Thoracic aorta (tissue), 2 donors: ENCODE measurements around the gene SLX9. TPM values are rescaled to one million over a fixed set of nuclear protein-coding genes. Genes with fewer than 3 reads are reported as not detected.
A peak's percentile ranks its signal among the peaks of the same experiment; 100 is the strongest.

Experiments
- ATAC-seq: fragments of 150-250 bp; one replicate; pipeline ENCODE4 v1.8.0; 2017; ENCODE audit warnings: low read depth; ENCODE audit not compliant: insufficient number of reproducible peaks, low FRiP score
- DNase-seq: peaks from one replicate; pipeline ENCODE4 v3.0.0-alpha.2; 2020; ENCODE audit warnings: low spot score
- H3K27ac ChIP-seq, 2 donors: fragments of 200-600 bp; sonication (generic); 1 replicate in 1 of 2; 2 replicates in 1 of 2; pipeline ENCODE4 v1.5.1; 2016; ENCODE audit warnings: mild to moderate bottlenecking in 2 of 2, moderate library complexity in 2 of 2
- H3K27me3 ChIP-seq: fragments of 200-600 bp; sonication (generic); replicated peaks from 2 replicates; pipeline ENCODE4 v1.6.0; 2016; ENCODE audit warnings: mild to moderate bottlenecking; ENCODE audit not compliant: insufficient read depth
- H3K36me3 ChIP-seq: fragments of 200-600 bp; sonication (generic); one replicate; pipeline ENCODE4 v1.5.1; 2016
- H3K4me1 ChIP-seq, 2 donors: fragments of 200-600 bp; sonication (generic); 1 replicate in 1 of 2; 2 replicates in 1 of 2; pipeline versions ENCODE4 v1.5.1 to v1.6.0; 2016; ENCODE audit warnings: low read depth in 2 of 2, mild to moderate bottlenecking in 1 of 2; ENCODE audit not compliant: control insufficient read depth in 1 of 2
- H3K4me3 ChIP-seq: fragments of 200-600 bp; sonication (generic); 2 replicates; pipeline ENCODE4 v1.5.1; 2016; ENCODE audit warnings: mild to moderate bottlenecking
- H3K9me3 ChIP-seq: fragments of 200-600 bp; sonication (generic); 2 replicates; pipeline ENCODE4 v1.5.1; 2016
- total RNA-seq, 2 donors: library from RNA; depleted of rRNA; stranded (reverse); fragments of >200 nt; gene quantifications; one replicate each; pipeline versions ENCODE4 v1.1.0 to v1.2.3, GENCODE V29; 2016
- TF ChIP-seq, protein P1 (sequence below): fragments of 200-600 bp; sonication (generic); IDR thresholded peaks from one replicate; pipeline ENCODE4 v1.5.1; 2019; ENCODE audit warnings: antibody characterized with exemption

SLX9 gene
- total RNA-seq, 2 donors from 2014 or later = 5.9 to 10.6 TPM

DNA sequence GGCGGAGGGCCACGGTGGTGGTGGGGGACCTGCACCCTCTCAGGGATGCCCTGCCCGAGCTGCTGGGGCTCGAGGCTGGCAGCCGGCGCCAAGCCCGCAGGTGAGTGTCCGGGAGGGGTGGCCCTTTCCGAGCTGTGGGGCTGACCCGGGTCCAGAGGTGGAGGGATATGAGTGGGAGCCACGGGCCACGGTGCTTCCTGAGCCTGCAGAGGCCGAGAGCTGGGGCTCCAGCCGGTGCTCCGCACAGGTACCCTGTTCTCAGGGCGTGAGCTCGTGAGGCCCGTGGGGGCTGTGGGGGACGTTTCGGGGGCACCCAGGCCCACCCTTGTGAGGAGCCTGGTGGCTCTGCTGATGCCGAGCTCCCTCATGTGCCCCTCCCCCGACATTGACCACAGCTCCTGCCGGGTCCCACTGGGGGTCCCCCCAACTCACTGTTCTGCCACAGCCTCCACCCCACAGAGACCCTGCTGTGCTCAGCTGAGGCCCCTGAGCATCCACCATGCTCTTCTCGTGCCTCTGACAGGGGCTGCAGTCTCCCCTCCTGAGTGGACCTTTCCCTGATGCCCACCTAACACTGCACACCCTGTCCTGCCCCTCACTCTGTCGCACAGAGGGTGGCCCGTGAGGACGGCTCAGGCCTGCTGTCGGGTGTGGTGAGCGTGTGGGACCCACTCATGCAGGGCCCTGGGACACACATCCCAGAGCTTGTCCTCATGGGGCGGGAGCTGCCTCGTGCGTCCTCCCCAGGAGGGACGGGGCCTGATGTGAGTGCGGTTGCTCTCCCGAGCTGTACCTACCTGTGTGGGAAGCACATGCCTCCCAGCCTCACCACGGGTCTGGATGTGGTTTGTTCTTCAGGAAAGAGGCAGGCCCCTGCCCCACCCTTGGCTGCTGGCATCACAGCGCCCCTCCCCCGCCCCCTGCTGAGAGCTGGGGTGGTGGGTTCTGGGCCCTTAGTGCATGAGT lies 27.5 kb downstream of the SLX9 start:
- H3K27ac ChIP-seq = peak overlapping the region; percentile 70 to 94
- no peaks in the 10 kb centered on the region for H3K9me3 ChIP-seq
- peaks cover 6% of the 10 kb centered on the region for H3K36me3 ChIP-seq
- DNase-seq (no peak), ATAC-seq (no peak)
- TF ChIP-seq, protein P1, sequence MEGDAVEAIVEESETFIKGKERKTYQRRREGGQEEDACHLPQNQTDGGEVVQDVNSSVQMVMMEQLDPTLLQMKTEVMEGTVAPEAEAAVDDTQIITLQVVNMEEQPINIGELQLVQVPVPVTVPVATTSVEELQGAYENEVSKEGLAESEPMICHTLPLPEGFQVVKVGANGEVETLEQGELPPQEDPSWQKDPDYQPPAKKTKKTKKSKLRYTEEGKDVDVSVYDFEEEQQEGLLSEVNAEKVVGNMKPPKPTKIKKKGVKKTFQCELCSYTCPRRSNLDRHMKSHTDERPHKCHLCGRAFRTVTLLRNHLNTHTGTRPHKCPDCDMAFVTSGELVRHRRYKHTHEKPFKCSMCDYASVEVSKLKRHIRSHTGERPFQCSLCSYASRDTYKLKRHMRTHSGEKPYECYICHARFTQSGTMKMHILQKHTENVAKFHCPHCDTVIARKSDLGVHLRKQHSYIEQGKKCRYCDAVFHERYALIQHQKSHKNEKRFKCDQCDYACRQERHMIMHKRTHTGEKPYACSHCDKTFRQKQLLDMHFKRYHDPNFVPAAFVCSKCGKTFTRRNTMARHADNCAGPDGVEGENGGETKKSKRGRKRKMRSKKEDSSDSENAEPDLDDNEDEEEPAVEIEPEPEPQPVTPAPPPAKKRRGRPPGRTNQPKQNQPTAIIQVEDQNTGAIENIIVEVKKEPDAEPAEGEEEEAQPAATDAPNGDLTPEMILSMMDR = no peak
- H3K4me1 ChIP-seq = peaks cover 37 to 59% of the 10 kb centered on the region in 2 donors
- H3K4me3 ChIP-seq = peak overlapping the region; percentile 52
- H3K27me3 ChIP-seq = no peaks in the 10 kb centered on the region

DNA sequence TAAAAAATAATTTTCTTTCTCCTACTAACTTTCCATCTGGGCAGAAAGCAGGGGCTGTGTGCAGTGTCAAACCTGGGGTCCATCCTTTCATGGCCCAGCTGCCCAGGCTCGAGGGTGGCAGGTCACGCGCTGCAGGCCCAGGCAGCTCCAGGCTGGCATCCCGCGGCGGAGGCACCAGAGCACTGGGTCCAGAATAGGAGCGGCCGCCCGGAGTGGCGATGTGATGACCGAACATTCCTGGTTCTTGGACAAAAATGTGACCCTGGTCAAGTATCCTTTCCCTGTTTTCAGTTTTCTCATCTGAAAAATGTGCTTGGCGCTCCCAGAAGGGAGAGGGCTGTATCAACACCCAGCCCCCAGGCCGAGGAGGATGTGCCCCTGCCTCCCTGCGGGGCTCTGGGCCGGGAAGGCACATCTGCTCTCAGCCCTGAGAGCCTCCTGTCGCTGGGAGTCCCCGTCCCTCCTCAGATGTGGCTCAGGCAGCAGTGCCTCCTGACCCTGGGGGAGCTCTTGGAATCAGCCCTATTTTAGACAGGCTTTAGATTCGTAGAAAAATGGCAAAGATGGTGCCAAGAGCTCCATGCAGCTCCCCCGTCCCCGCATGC lies 29.3 kb downstream of the SLX9 start:
- Histone ChIP-seq H3K36me3 (peaks cover 6% of the 10 kb centered on the region), H3K27me3 (no peaks in the 10 kb centered on the region), H3K4me3 (no peak overlapping the region), H3K27ac (no peak overlapping the region), H3K4me1 (peaks cover 24 to 42% of the 10 kb centered on the region in 2 donors), H3K9me3 (no peaks in the 10 kb centered on the region)
- ATAC-seq (no peak), DNase-seq (no peak)
- TF ChIP-seq, protein P1 = no peak

DNA sequence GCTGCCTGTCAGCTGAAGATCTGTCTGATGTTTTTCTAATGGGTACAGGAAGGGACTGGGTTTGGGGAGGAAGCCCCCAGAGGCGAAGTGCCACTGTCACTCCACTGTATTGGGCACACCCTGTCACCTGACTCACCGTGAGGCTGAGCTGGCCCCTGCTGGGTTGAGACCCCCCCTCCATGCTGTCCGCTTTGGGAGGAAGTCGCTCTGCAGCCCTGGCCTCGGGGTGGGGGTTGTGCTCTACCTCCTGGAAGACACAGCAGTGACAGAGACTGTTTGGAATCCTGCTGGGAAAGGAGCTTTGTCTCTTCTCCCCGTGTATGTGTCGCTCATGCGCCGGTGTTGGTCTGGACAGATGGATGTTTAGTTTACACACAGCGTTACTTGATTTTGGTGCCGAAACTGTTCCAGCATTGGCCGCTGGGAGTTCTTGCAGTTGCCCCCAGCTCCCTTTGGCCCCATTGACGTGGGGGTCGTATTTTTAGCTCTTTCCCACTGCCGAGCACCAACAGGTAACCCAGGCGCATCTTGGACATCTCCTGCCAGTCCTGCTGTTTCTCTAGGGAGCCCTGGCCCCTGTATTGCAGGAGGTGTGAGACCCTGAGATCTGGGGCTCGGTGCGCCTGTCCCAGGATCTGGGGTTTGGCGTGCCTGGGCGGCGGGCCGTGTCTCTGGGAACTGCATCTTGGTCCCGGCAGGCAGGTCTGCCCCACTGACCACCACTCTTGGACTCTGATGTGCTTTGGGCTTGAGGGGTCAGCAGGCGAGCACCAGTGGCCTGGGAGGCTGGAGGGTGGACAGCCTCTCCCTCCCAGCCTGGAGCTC lies 30.3 kb downstream of the SLX9 start:
- H3K36me3 ChIP-seq = peaks cover 6% of the 10 kb centered on the region
- no peak for ATAC-seq
- DNase-seq = no peak
- no peak overlapping the region for H3K4me3 ChIP-seq
- TF ChIP-seq, protein P1 = no peak
- no peaks in the 10 kb centered on the region for H3K27me3 ChIP-seq
- no peak overlapping the region for H3K27ac ChIP-seq
- no peaks in the 10 kb centered on the region for H3K9me3 ChIP-seq
- H3K4me1 ChIP-seq = peaks cover 23 to 40% of the 10 kb centered on the region in 2 donors

DNA sequence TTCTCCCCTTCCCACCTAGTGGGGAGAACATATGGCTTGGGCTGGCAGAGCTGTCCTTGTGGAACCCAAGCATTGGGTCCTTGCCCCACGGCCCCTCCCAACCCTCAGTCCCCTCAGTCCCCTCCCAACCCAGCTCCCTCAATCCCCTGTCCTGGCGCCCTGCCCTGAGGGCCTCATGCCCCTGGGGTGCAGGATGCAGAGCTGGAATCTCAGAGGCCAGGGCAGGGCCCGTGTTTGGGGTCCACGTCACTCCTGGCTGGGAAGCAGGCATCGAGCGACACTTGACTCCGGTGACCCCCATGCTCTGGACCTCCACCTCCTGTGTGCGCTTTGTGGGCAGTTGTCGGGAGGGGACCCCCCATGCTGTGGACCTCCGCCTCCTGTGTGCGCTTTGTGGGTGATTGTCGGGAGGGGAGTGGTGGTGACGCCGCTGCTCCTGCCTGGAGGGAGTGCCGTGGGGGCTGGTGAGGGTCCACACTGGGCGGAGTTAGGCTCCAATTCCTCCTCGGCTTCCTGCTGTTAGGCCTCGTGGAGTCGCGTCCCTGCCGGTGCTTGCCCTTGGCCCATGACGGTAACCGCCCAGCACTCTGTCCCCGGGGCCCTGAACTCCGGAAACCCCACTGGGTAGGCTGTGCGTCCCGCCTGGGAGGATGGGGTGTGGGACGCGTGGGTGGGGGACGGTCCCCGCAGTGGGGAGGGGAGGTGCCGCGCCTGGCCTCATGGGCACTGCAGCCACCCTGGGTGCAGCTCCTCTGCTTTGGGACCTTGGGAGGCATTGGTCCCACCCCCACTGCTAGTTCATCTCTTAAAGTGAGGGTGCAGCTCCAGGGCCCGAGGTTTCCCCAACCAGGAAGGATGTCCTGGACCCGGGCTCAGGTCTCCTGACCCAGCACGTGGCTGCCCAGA lies 31.2 kb downstream of the SLX9 start:
- H3K4me3 ChIP-seq = no peak overlapping the region
- ATAC-seq (no peak), DNase-seq (no peak)
- H3K9me3 ChIP-seq = no peaks in the 10 kb centered on the region
- H3K27me3 ChIP-seq = no peaks in the 10 kb centered on the region
- H3K27ac ChIP-seq = no peak overlapping the region
- H3K36me3 ChIP-seq = peaks cover 6% of the 10 kb centered on the region
- peaks cover 19 to 34% of the 10 kb centered on the region in 2 donors for H3K4me1 ChIP-seq
- TF ChIP-seq, protein P1 = no peak
